Measurements from ENCODE around the gene MAPK7.

MAPK7 gene

GRCh38 chr17:19410875-19411620 is 32.8 kb downstream of the MAPK7 start, which contains the start of gene RNF112:
Gene RNF112, plus strand, starts transcription at chr17:19411232. Its CDS starts 177 bp downstream, at chr17:19411409.
- Histone ChIP-seq H3K9me3 (ENCODE audit: low read depth, low read length) (no peaks in the 10 kb centered on the region), H3K4me3 (no peak within 1 kb of the TSS), H3K27ac (no peak within 1 kb of the TSS), H3K36me3 (ENCODE audit: insufficient read depth, low read length) (no peaks in the 10 kb centered on the region), H3K9ac (ENCODE audit: insufficient read length) (no peak within 1 kb of the TSS)
- DNase-seq (ENCODE audit: low read depth, low spot score), result no peak
- no peak for TF ChIP-seq FOXP2 (optimal IDR thresholded peaks at IDR 0.05; ENCODE audit: control extremely low read depth, extremely low read length, insufficient read depth)
- no peak for TF ChIP-seq EZH2 (IDR thresholded peaks at IDR 0.05)
- TF ChIP-seq POLR2AphosphoS5 (IDR thresholded peaks at IDR 0.05; ENCODE audit: borderline replicate concordance, low read depth, low read length), result no peak

DNA sequence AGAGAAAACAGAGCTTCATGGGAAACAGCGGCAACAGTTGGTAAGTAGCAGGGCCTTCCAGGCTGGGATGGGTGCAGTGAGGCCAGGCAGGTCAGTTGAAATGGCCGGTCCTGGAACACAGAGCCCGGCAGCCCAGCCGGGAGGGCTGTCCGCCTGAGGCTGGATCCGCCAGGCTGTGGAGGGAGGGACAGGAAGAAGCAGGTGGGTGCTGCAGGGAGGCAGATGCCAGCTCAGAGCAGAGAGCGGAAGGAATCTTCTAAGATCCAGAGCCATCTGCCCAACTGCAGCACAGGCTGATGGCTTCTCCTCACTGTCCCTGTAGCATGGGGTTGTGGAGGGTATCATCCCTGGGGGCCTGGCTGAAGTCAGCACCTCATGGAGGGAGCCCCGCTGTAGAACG is 33.3 kb downstream of the MAPK7 start:
- no peaks in the 10 kb centered on the region for H3K9me3 ChIP-seq (ENCODE audit: low read depth, low read length)
- no peaks in the 10 kb centered on the region for H3K36me3 ChIP-seq (ENCODE audit: insufficient read depth, low read length)
- no peak overlapping the region for H3K9ac ChIP-seq (ENCODE audit: insufficient read length)
- no peak overlapping the region for H3K27ac ChIP-seq
- TF ChIP-seq POLR2AphosphoS5 (IDR thresholded peaks at IDR 0.05; ENCODE audit: borderline replicate concordance, low read depth, low read length), result no peak
- no peak for TF ChIP-seq EZH2 (IDR thresholded peaks at IDR 0.05)
- TF ChIP-seq FOXP2 (optimal IDR thresholded peaks at IDR 0.05; ENCODE audit: control extremely low read depth, extremely low read length, insufficient read depth), result no peak
- no peak for DNase-seq (ENCODE audit: low read depth, low spot score)
- H3K4me3 ChIP-seq, result no peak overlapping the region

DNA sequence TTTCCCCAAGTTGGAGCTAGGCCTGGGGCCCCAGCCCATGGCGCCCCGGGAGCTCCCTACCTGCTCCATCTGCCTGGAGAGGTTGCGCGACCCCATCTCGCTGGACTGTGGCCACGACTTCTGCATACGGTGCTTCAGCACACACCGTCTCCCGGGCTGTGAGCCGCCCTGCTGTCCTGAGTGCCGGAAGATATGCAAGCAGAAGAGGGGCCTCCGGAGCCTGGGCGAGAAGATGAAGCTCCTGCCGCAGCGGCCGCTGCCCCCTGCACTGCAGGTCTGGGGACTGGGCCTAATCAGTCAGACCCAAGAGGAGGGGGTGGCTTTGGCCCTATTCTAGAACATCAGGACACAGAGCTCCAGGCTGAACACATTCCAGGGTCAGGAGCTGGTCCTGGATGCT is 34.2 kb downstream of the MAPK7 start:
- H3K27ac ChIP-seq, result no peak overlapping the region
- TF ChIP-seq FOXP2 (optimal IDR thresholded peaks at IDR 0.05; ENCODE audit: control extremely low read depth, extremely low read length, insufficient read depth) (no peak), POLR2AphosphoS5 (IDR thresholded peaks at IDR 0.05; ENCODE audit: borderline replicate concordance, low read depth, low read length) (no peak)
- DNase-seq (ENCODE audit: low read depth, low spot score), result no peak
- H3K9me3 ChIP-seq (ENCODE audit: low read depth, low read length), result no peaks in the 10 kb centered on the region
- no peaks in the 10 kb centered on the region for H3K36me3 ChIP-seq (ENCODE audit: insufficient read depth, low read length)
- no peak overlapping the region for H3K9ac ChIP-seq (ENCODE audit: insufficient read length)
- H3K4me3 ChIP-seq, result no peak overlapping the region

GRCh38 chr17:19412984-19413383 is 34.7 kb downstream of the MAPK7 start:
- Histone ChIP-seq H3K9me3 (ENCODE audit: low read depth, low read length) (no peaks in the 10 kb centered on the region), H3K9ac (ENCODE audit: insufficient read length) (no peak overlapping the region), H3K36me3 (ENCODE audit: insufficient read depth, low read length) (no peaks in the 10 kb centered on the region), H3K4me3 (no peak overlapping the region), H3K27ac (no peak overlapping the region)
- TF ChIP-seq EZH2 (IDR thresholded peaks at IDR 0.05) (no peak), POLR2AphosphoS5 (IDR thresholded peaks at IDR 0.05; ENCODE audit: borderline replicate concordance, low read depth, low read length) (no peak), FOXP2 (optimal IDR thresholded peaks at IDR 0.05; ENCODE audit: control extremely low read depth, extremely low read length, insufficient read depth) (no peak)
- DNase-seq (ENCODE audit: low read depth, low spot score), result no peak

GRCh38 chr17:19413761-19414160 is 35.5 kb downstream of the MAPK7 start:
- no peak for DNase-seq (ENCODE audit: low read depth, low spot score)
- Histone ChIP-seq H3K4me3 (no peak overlapping the region), H3K9ac (ENCODE audit: insufficient read length) (no peak overlapping the region), H3K9me3 (ENCODE audit: low read depth, low read length) (no peaks in the 10 kb centered on the region), H3K36me3 (ENCODE audit: insufficient read depth, low read length) (no peaks in the 10 kb centered on the region), H3K27ac (no peak overlapping the region)
- TF ChIP-seq FOXP2 (optimal IDR thresholded peaks at IDR 0.05; ENCODE audit: control extremely low read depth, extremely low read length, insufficient read depth), result no peak
- no peak for TF ChIP-seq POLR2AphosphoS5 (IDR thresholded peaks at IDR 0.05; ENCODE audit: borderline replicate concordance, low read depth, low read length)
- TF ChIP-seq EZH2 (IDR thresholded peaks at IDR 0.05), result no peak

DNA sequence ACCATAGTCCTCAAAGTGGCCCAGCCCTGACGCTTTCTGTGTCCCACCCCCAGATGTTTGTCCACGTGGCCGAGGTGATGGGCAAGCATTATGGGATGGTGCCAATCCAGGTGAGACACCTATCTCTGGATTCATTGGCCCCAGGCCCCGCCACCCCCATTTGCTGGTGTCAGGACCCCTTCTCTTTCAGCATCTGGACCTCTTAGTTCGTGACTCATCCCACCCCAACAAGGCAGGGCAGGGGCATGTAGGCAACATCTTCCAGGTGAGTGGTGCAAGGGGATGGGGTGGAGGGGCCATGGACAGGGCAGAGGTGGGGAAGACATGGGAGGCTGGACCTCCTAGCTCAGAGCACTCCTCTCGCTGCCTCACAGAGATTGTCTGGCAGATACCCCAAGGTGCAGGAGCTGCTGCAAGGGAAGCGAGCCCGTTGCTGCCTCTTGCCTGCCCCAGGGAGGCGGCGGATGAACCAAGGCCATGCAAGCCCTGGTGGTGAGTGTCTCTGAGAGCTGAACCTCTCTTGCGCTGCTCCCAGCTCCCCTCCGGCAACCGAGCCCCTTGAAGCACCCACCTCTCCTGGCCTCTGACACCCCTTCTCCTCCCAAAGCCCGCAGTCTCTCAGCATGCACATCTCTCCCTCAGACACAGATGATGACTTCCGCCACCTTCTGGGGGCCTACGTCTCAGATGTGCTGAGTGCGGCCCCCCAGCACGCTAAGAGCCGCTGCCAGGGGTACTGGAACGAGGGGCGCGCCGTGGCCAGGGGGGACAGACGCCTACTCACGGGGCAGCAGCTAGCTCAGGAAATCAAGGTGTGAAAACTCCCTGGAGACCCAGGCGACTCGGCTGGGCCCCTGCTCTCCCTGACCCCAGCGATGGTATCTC is 36.3 kb downstream of the MAPK7 start:
- no peak overlapping the region for H3K4me3 ChIP-seq

GRCh38 chr17:19415311-19415710 is 37.0 kb downstream of the MAPK7 start:
- Histone ChIP-seq H3K9ac (ENCODE audit: insufficient read length) (no peak overlapping the region), H3K27ac (no peak overlapping the region), H3K36me3 (ENCODE audit: insufficient read depth, low read length) (no peaks in the 10 kb centered on the region), H3K9me3 (ENCODE audit: low read depth, low read length) (no peaks in the 10 kb centered on the region), H3K4me3 (no peak overlapping the region)
- no peak for DNase-seq (ENCODE audit: low read depth, low spot score)
- TF ChIP-seq FOXP2 (optimal IDR thresholded peaks at IDR 0.05; ENCODE audit: control extremely low read depth, extremely low read length, insufficient read depth) (no peak), POLR2AphosphoS5 (IDR thresholded peaks at IDR 0.05; ENCODE audit: borderline replicate concordance, low read depth, low read length) (no peak), EZH2 (IDR thresholded peaks at IDR 0.05) (no peak)

More for the DNA sequence above, 36.3 kb downstream of the MAPK7 start:
- Histone ChIP-seq H3K9ac (ENCODE audit: insufficient read length) (no peak overlapping the region), H3K36me3 (ENCODE audit: insufficient read depth, low read length) (no peaks in the 10 kb centered on the region), H3K9me3 (ENCODE audit: low read depth, low read length) (no peaks in the 10 kb centered on the region), H3K27ac (no peak overlapping the region)
- no peak for TF ChIP-seq POLR2AphosphoS5 (IDR thresholded peaks at IDR 0.05; ENCODE audit: borderline replicate concordance, low read depth, low read length)
- no peak for TF ChIP-seq EZH2 (IDR thresholded peaks at IDR 0.05)
- TF ChIP-seq FOXP2 (optimal IDR thresholded peaks at IDR 0.05; ENCODE audit: control extremely low read depth, extremely low read length, insufficient read depth), result no peak
- DNase-seq (ENCODE audit: low read depth, low spot score), result no peak
